ENCODE data around the gene PMPCA.

Gene PMPCA

GRCh38 chr9:136437839-136438547 lies 27.5 kb downstream of the PMPCA start:
- Histone ChIP-seq H3K4me1 (peaks cover 56 to 62% (median 59%) of the 10 kb centered on the region in 10 experiments), H4K20me1 (peaks cover 81 to 97% (median 93%) of the 10 kb centered on the region in 11 experiments), H3K27me3 (no peaks in the 10 kb centered on the region), H3K36me3 (peaks cover 22 to 67% (median 47%) of the 10 kb centered on the region in 11 experiments), H3K27ac (peak overlapping the region in 10 of 11 experiments; percentile 72 to 90 (median 86); a peak in 17 of 22 replicates), H3K9me3 (replicated peaks in 1 of 11) (no peaks in the 10 kb centered on the region), H3K4me2 (peak overlapping the region; percentile 87 to 100 (median 98)), H3K4me3 (peak overlapping the region; percentile 83 to 97 (median 94)), H3K9ac (peak overlapping the region; percentile 85 to 97 (median 90))
- TF ChIP-seq Cebpa-rat (IDR thresholded peaks at IDR 0.05) = no peak

- H3K4me2 ChIP-seq = peak overlapping the region; percentile 87 to 100 (median 98)
- TF ChIP-seq Cebpa-rat (IDR thresholded peaks at IDR 0.05) = no peak
- peaks cover 24 to 67% (median 47%) of the 10 kb centered on the region in 11 experiments for H3K36me3 ChIP-seq
- peak overlapping the region; percentile 85 to 97 (median 90) for H3K9ac ChIP-seq
- H3K4me1 ChIP-seq = peaks cover 59 to 70% (median 67%) of the 10 kb centered on the region in 10 experiments
- H3K9me3 ChIP-seq (replicated peaks in 1 of 11) = no peaks in the 10 kb centered on the region
- peak overlapping the region; percentile 72 to 90 (median 85) for H3K27ac ChIP-seq
- no peaks in the 10 kb centered on the region for H3K27me3 ChIP-seq
- peak overlapping the region; percentile 83 to 97 (median 94) for H3K4me3 ChIP-seq
- peaks cover 77 to 97% (median 92%) of the 10 kb centered on the region in 11 experiments for H4K20me1 ChIP-seq
These were observed 28.4 kb downstream of the PMPCA start for GRCh38 chr9:136438548-136439480.

- Histone ChIP-seq H3K4me1 (peaks cover 59 to 75% (median 73%) of the 10 kb centered on the region in 10 experiments), H3K27ac (peak within 1 kb of the TSS; percentile 72 to 90 (median 85)), H3K9ac (peak within 1 kb of the TSS; percentile 85 to 97 (median 90)), H4K20me1 (peaks cover 68 to 97% (median 92%) of the 10 kb centered on the region in 11 experiments), H3K36me3 (peaks cover 33 to 67% (median 51%) of the 10 kb centered on the region in 11 experiments), H3K27me3 (no peaks in the 10 kb centered on the region), H3K4me2 (peak within 1 kb of the TSS; percentile 87 to 100 (median 98)), H3K9me3 (replicated peaks in 1 of 11) (no peaks in the 10 kb centered on the region), H3K4me3 (peak within 1 kb of the TSS; percentile 83 to 97 (median 94))
- TF ChIP-seq Cebpa-rat (IDR thresholded peaks at IDR 0.05) = no peak
These were observed 29.3 kb downstream of the PMPCA start, which contains the start of gene INPP5E for GRCh38 chr9:136439481-136440408. INPP5E (minus strand) TSS chr9:136439845; CDS start chr9:136439419, 426 bp downstream.

- peaks cover 41 to 69% (median 55%) of the 10 kb centered on the region in 11 experiments for H3K36me3 ChIP-seq
- H3K4me2 ChIP-seq = peak overlapping the region; percentile 87 to 100 (median 98)
- peak overlapping the region in 3 of 10 experiments; percentile 1 to 10 (median 6); a peak in 2 of 20 replicates for H3K4me3 ChIP-seq
- peaks cover 56 to 82% (median 77%) of the 10 kb centered on the region in 10 experiments for H3K4me1 ChIP-seq
- H4K20me1 ChIP-seq = peaks cover 63 to 97% (median 92%) of the 10 kb centered on the region in 11 experiments
- no peaks in the 10 kb centered on the region for H3K27me3 ChIP-seq
- H3K9ac ChIP-seq = peak overlapping the region in 9 of 11 experiments; percentile 44 to 95 (median 53); a peak in 16 of 22 replicates
- H3K27ac ChIP-seq = peak overlapping the region in 9 of 11 experiments; percentile 26 to 83 (median 61); a peak in 16 of 22 replicates
- TF ChIP-seq Cebpa-rat (IDR thresholded peaks at IDR 0.05) = no peak
- no peaks in the 10 kb centered on the region for H3K9me3 ChIP-seq (replicated peaks in 1 of 11)
These were observed 30.8 kb downstream of the PMPCA start for GRCh38 chr9:136441191-136441680.

- Histone ChIP-seq H4K20me1 (peaks cover 59 to 97% (median 92%) of the 10 kb centered on the region in 11 experiments), H3K27ac (peak overlapping the region in 9 of 11 experiments; percentile 22 to 83 (median 62); a peak in 18 of 22 replicates)
These were observed 31.3 kb downstream of the PMPCA start for GRCh38 chr9:136441681-136442245.

GRCh38 chr9:136442265-136442664 lies 31.8 kb downstream of the PMPCA start:
- no peak for TF ChIP-seq Cebpa-rat (IDR thresholded peaks at IDR 0.05)
- Histone ChIP-seq H3K36me3 (peaks cover 46 to 69% (median 59%) of the 10 kb centered on the region in 11 experiments), H3K27ac (peak overlapping the region in 9 of 11 experiments; percentile 22 to 83 (median 62); a peak in 17 of 22 replicates), H3K27me3 (no peaks in the 10 kb centered on the region), H3K9me3 (replicated peaks in 1 of 11) (no peaks in the 10 kb centered on the region), H3K4me2 (peak overlapping the region; percentile 87 to 100 (median 98)), H3K9ac (peak overlapping the region; percentile 15 to 95 (median 50); a peak in 19 of 22 replicates), H4K20me1 (peaks cover 59 to 97% (median 92%) of the 10 kb centered on the region in 11 experiments), H3K4me3 (peak overlapping the region in 1 of 10 experiments; percentile 25; a peak in 3 of 20 replicates), H3K4me1 (peaks cover 46 to 82% (median 77%) of the 10 kb centered on the region in 10 experiments)

More at GRCh38 chr9:136441681-136442245, 31.3 kb downstream of the PMPCA start:
- Histone ChIP-seq H3K4me1 (peaks cover 51 to 82% (median 77%) of the 10 kb centered on the region in 10 experiments), H3K4me3 (peak overlapping the region in 2 of 10 experiments; percentile 7 to 25; a peak in 3 of 20 replicates), H3K27me3 (no peaks in the 10 kb centered on the region), H3K9ac (peak overlapping the region in 9 of 11 experiments; percentile 44 to 95 (median 50); a peak in 18 of 22 replicates), H3K4me2 (peak overlapping the region; percentile 87 to 100 (median 98)), H3K36me3 (peaks cover 44 to 69% (median 57%) of the 10 kb centered on the region in 11 experiments), H3K9me3 (replicated peaks in 1 of 11) (no peaks in the 10 kb centered on the region)
- no peak for TF ChIP-seq Cebpa-rat (IDR thresholded peaks at IDR 0.05)

- peaks cover 54 to 74% (median 67%) of the 10 kb centered on the region in 11 experiments for H3K36me3 ChIP-seq
- H3K4me1 ChIP-seq = peaks cover 38 to 82% (median 77%) of the 10 kb centered on the region in 10 experiments
- H4K20me1 ChIP-seq = peaks cover 59 to 97% (median 92%) of the 10 kb centered on the region in 11 experiments
- peak overlapping the region in 6 of 11 experiments; percentile 60 to 83 (median 63); a peak in 7 of 22 replicates for H3K27ac ChIP-seq
- TF ChIP-seq Cebpa-rat (IDR thresholded peaks at IDR 0.05) = no peak
- peak overlapping the region; percentile 87 to 100 (median 98); a peak in 21 of 22 replicates for H3K4me2 ChIP-seq
- H3K9me3 ChIP-seq (replicated peaks in 1 of 11) = no peaks in the 10 kb centered on the region
- H3K4me3 ChIP-seq = no peak overlapping the region; a peak in 1 of 20 replicates
- H3K27me3 ChIP-seq = no peaks in the 10 kb centered on the region
- H3K9ac ChIP-seq = peak overlapping the region in 9 of 11 experiments; percentile 44 to 95 (median 50); a peak in 11 of 22 replicates
These were observed 32.6 kb downstream of the PMPCA start for GRCh38 chr9:136443087-136443486.

Measured in BLaER1 treated with 17β-estradiol and CSF1 and Interleukin-3, amounts not matched to agents 10 nM and 100 nM (cell line).